HG03064 (cell line): Measurements from ENCODE around the gene PKDREJ.
A peak's percentile ranks its signal among the peaks of the same experiment; 100 is the strongest.
"Not testable (repeated sequence)": the region's sequence is repeated elsewhere in the genome, so short reads cannot be mapped to it uniquely, and the experiment has no call there.

Source experiments
- ATAC-seq: cut with Tn5 transposase; IDR thresholded peaks from one replicate; pipeline ENCODE4 v1.9.1; 2021; ENCODE audit warnings: low read depth; ENCODE audit not compliant: unreplicated experiment

The PKDREJ gene

GRCh38 chr22:46263216-46263590, at the start of gene PKDREJ:
Gene PKDREJ, minus strand, starts transcription at chr22:46263343. Its CDS starts 21 bp downstream, at chr22:46263322.
- no peak for ATAC-seq

- not testable (repeated sequence) for ATAC-seq
Observed at GRCh38 chr22:46312848-46313247, 49.7 kb upstream of the PKDREJ start.

GRCh38 chr22:46312056-46312455, 48.9 kb upstream of the PKDREJ start:
- ATAC-seq, result no peak

GRCh38 chr22:46309526-46310085, 46.5 kb upstream of the PKDREJ start:
- no peak for ATAC-seq

DNA sequence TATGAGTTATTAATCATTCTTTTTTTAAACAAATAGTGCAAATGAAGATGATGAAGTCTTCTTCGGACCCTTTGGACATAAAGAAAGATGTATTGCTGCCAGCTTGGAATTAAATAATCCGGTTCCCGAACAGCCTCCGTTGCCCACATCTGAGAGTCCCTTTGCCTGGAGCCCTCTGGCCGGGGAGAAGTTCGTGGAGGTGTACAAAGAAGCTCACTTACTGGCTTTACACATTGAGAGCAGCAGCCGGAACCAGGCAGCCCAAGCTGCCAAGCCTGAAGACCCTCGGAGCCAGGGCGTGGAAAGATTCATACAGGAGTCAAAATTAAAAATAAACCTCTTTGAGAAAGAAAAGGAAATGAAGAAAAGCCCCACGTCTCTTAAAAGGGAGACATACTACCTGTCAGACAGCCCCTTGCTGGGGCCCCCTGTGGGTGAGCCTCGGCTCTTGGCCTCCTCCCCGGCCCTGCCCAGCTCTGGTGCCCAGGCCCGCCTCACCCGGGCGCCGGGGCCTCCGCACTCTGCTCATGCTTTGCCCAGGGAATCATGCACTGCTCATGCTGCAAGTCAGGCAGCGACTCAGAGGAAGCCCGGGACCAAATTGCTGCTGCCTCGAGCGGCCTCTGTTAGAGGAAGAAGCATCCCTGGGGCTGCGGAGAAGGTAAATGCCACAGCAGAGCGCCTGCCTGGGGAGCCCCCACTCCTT, 45.3 kb upstream of the PKDREJ start:
- ATAC-seq, result no peak

- ATAC-seq, result no peak
Observed at GRCh38 chr22:46303347-46303965, 40.3 kb upstream of the PKDREJ start.

DNA sequence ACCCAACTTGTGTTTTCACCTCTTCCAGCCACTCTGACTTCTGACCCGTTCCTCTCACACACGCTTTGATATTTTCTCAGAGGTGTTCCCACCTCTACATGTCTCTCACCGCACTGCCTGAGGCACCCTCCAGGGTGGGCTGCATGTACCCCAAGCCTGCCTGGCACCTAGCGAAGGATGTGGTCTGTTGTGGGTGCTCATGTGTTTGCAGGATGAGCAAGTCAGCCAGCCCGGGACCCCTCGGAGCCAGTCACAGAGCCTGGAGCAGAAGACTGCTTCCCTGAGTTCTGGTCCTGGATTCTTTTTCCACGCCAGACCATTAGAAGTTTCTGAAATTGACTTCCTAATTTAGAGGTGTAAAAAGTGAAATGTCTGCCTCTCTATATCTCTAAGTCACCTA, 37.3 kb upstream of the PKDREJ start:
- ATAC-seq, result no peak

GRCh38 chr22:46299101-46299500, 36.0 kb upstream of the PKDREJ start:
- ATAC-seq, result no peak

GRCh38 chr22:46297151-46297812, 34.1 kb upstream of the PKDREJ start:
- peak; percentile 3 for ATAC-seq

DNA sequence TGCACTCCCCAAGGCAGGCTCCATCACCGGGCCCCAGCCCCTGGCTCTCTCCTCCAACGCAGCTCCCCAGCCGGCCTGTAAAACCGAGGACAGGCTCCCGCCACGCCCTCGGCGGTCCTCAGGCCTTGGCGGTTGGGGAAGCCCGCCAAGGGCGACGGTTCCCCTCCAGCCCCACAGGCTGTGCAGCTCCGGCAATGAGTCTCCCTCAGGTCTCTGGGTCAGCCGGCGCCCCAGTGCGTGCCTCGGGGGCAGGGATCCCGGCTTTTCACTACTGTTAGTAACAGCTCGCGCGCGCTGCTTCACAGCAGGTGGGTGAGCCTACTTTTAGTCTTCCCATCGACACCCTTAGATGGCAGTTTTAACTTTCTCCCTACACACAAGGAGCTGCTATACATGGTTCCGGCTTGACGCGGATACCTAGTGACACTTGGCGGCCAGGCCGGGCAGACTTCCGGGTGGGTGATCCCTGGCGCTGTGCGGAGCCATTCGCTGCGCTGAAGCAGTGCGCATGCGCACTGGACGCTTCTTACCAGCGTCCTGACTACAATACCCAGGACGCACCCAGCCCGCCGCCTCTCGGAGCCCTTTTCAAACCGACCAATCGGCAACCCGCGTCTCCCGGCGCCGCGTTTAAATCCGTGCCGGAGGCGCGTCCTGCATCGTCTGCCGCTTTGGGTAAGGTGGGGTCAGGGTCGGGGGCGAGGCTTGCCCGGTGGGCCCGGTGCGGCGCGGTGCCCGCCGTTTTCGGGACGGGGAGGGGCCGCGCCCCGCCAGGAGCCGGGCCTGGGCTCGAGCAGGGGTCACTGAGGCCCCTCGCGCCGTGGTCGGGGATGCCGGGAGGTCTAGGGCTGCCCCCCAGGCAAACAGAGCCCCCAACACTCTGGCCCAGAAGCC, 33.4 kb upstream of the PKDREJ start, which contains the start of gene GTSE1:
Gene GTSE1, plus strand, starts transcription at position 614 of the 894 bp plus-strand sequence. CDS start 531 bp downstream, outside the sequence.
- peak; percentile 89 for ATAC-seq

DNA sequence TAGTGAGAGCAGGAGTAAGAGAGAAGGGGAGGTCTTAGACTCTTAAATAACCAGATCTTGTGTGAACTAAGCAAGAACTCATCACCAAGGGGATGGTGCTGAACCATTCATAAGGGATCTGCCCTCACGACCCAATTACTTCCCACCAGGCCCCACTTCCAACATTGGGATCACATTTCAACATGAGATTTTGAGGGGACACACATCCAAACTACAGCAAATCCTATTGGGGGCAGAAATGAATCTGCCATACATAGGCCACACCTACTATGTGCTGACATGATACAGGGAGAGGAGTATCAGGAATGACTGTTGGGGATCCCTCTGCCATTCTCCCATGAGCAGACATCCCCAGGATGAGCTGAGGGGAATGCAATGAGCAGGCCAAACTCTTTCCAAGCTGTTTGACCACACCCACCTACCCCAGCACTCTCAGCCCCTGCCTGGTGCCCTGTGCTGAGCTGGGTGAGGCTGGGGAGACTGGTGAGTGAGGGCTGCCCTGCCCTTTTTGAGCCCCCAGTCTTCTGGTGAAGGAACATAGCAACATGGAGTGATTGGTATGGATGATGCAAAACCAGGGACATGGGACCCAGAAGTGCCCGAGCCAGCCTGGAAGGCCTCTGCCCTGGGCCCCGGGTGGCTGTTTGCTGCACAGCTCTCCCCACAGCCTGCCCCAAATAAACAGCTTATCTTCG, 32.3 kb upstream of the PKDREJ start:
- no peak for ATAC-seq

DNA sequence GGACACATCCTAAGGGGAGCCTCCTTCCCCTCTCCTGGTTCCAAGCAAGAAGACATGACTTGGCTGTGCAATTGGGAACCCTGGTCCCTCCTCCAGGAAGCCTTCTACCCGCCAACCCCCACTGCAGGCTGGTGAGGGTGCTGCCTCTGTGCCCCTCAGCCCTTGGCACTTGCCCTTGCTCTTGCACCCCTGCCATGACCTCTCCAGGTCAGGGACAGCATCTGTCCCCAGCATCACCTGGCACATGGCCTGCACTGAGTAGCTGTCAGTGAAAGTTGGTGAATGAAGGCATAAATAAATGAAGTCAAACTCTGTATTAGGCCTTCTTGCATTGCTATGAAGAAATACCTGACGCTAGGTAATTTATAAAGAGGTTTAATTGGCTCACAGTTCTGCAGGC, 31.6 kb upstream of the PKDREJ start:
- no peak for ATAC-seq

GRCh38 chr22:46293577-46294260, 30.6 kb upstream of the PKDREJ start:
- ATAC-seq, result no peak

- ATAC-seq, result no peak
Observed at GRCh38 chr22:46292732-46293131, 29.6 kb upstream of the PKDREJ start.

DNA sequence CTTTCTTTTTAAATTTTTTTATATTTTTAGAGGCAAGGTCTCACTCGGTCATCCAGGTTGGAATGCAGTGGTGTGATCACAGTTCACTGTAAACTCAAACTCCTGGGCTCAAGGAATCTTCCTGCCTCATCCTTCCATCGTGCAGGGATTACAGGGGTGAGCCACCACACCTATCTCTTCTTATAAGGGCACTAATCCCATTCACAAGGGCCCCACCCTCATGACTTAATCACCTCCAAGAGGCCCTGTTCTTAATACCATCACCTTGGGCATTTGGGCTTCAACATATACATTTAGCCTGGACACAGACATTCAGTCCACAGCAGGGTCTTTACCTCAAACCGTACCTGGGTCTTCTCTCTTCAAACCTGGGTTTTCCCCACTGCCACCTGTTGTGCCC, 29.0 kb upstream of the PKDREJ start:
- ATAC-seq, result no peak

- no peak for ATAC-seq
Observed at GRCh38 chr22:46290843-46291785, 28.0 kb upstream of the PKDREJ start.

DNA sequence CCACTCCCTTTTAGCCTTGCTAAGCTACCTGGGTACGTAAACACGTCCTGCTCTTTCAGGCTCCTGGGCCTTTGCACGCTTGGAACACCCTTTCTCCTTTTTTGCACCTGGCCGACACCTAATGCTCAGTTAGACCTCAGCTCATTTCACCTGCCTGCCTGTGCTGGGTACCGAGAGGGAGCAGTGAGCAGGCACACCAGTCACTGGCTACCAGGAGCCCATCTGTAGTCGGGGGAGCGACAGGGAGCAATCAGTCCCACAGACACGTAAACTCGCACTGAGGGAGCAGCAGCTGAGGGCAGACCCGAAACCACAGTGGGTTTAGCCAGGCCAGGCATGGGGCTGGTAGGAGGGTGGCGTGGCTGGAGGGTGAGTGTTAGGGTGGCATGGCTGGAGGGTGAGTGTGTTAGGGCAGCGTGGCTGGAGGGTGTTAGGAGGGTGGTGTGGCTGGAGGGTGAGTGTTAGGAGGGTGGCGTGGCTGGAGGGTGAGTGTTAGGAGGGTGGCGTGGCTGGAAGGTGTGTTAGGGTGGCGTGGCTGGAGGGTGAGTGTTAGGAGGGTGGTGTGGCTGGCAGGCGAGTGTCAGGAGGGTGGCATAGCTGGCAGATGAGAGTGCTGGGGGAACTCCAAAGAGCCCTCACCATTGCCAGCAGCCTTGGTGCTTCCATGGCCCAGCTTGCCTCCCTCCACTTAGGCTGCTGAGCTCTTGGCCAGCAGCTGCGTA, 27.1 kb upstream of the PKDREJ start:
- no peak for ATAC-seq
